GM12874 (cell line): ENCODE results near the gene RNF224.
A peak's percentile ranks its signal among the peaks of the same experiment; 100 is the strongest.

Experiments
- TF ChIP-seq, protein P1 (sequence below): IDR thresholded peaks from 2 replicates; pipeline ENCODE4 v1.5.1; 2011; ENCODE audit warnings: low read depth, mild to moderate bottlenecking, control low read depth, low read length, moderate library complexity; ENCODE audit not compliant: insufficient read depth

Gene RNF224

GRCh38 chr9:137183980-137184595, 43.2 kb upstream of the RNF224 start:
- TF ChIP-seq, protein P1, sequence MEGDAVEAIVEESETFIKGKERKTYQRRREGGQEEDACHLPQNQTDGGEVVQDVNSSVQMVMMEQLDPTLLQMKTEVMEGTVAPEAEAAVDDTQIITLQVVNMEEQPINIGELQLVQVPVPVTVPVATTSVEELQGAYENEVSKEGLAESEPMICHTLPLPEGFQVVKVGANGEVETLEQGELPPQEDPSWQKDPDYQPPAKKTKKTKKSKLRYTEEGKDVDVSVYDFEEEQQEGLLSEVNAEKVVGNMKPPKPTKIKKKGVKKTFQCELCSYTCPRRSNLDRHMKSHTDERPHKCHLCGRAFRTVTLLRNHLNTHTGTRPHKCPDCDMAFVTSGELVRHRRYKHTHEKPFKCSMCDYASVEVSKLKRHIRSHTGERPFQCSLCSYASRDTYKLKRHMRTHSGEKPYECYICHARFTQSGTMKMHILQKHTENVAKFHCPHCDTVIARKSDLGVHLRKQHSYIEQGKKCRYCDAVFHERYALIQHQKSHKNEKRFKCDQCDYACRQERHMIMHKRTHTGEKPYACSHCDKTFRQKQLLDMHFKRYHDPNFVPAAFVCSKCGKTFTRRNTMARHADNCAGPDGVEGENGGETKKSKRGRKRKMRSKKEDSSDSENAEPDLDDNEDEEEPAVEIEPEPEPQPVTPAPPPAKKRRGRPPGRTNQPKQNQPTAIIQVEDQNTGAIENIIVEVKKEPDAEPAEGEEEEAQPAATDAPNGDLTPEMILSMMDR, result no peak

GRCh38 chr9:137184881-137185660, 42.2 kb upstream of the RNF224 start:
- TF ChIP-seq, protein P1, result no peak

DNA sequence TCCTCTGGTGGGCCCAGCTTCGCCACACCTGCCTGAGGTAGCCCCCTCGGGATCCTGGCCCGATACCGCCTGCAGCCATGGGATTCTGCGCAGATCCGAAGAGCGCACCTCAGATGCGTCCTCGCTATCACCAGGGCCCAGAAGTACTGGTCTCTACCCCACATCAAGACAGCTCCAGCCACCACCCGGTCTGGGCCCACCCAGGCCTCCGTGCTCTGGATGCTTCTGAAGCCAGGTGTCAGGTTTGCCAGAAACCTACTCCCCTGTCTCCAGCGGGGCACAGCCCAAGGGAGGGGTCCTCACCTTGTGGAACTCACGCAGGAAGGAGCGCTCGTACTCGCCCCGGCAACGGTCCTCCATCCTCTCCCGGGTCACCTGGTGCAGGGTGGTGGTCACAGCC, 41.4 kb upstream of the RNF224 start:
- TF ChIP-seq, protein P1, result no peak

- TF ChIP-seq, protein P1, result no peak
Observed at GRCh38 chr9:137186385-137186784, 40.9 kb upstream of the RNF224 start.

GRCh38 chr9:137187386-137187785, 39.9 kb upstream of the RNF224 start:
- TF ChIP-seq, protein P1, result no peak

- TF ChIP-seq, protein P1, result no peak
Observed at GRCh38 chr9:137188086-137188489, 39.2 kb upstream of the RNF224 start.

DNA sequence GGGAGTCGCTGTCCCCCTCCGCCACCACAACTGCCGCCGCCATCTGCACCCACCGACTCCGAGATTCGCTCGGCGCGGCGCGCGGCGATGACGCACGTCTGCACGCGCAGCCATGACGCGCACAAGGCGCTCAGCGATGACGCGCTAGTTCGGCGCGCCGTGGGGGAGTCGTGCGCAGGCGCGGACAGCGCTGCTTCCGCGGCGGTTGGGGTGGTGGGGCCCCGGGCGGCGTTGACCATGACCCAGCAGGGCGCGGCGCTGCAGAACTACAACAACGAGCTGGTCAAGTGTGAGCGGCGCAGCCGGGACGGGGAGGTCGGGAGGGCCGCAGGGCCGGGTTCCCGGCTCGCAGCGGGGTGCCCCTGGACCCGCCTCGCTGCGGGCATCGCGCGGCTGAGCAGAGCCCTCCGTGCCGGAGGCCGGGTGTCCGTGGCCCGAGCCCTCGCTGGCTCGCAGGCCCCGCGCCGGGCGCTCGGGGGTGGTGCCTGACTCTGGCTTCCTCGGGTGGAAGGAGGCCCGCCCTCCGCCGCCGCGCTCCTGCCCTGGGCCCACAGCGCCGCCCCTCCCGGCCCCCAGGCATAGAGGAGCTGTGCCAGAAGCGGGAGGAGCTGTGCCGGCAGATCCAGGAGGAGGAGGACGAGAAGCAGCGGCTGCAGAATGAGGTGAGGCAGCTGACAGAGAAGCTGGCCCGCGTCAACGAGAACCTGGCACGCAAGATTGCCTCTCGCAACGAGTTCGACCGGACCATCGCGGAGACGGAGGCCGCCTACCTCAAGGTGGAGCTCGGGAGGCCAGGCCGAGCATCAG, 38.6 kb upstream of the RNF224 start, which contains the start of the genes ANAPC2 and SSNA1:
TSS of gene ANAPC2 (minus strand) at position 71 of the 807 bp plus-strand sequence. CDS start at position 43, 28 bp downstream.
TSS of gene SSNA1 (plus strand) at position 187 of the 807 bp plus-strand sequence. CDS start at position 238, 51 bp downstream.
- TF ChIP-seq, protein P1, result peak; percentile 61
